Neural progenitor cell (in vitro differentiated cells): ENCODE data around the gene TIGD4.

Experiments used
- EZH2 ChIP-seq: fragments of 200-600 bp; sonication (generic); IDR thresholded peaks from 2 replicates; pipeline ENCODE4 v1.6.1; 2017; ENCODE audit warnings: antibody characterized with exemption, mild to moderate bottlenecking, moderate library complexity
- TF ChIP-seq, protein P1 (sequence below): fragments of 200-600 bp; sonication (generic); IDR thresholded peaks from 2 replicates; pipeline ENCODE4 v1.5.1; 2017; ENCODE audit warnings: antibody characterized with exemption, mild to moderate bottlenecking

DNA sequence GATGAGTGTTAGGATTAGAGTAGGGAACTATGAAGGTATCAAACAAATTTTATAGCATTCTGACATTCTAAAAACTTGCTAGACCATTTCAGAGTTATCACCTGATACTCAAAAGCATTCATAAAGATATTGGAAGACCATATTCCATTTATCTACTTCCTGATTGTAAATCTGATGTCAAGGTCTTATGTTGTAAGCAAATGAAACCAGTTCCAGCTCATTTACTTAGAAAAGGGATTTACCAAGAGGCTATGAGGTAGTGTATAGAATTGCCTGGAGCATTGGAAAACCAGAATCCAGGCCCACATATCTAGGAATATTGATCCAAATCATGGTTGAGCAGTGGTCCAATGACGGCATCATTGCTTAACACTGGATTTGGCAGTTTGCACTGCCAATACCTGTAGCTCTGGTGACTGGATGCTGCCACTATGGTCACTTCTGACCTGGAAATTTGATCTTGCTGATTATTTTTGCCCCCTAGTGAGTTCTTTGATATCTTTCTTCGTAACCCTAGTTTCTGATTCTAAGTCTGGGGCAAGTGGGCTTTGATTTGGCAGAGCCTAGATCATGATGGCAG lies 25.6 kb upstream of the TIGD4 start:
- TF ChIP-seq, protein P1, sequence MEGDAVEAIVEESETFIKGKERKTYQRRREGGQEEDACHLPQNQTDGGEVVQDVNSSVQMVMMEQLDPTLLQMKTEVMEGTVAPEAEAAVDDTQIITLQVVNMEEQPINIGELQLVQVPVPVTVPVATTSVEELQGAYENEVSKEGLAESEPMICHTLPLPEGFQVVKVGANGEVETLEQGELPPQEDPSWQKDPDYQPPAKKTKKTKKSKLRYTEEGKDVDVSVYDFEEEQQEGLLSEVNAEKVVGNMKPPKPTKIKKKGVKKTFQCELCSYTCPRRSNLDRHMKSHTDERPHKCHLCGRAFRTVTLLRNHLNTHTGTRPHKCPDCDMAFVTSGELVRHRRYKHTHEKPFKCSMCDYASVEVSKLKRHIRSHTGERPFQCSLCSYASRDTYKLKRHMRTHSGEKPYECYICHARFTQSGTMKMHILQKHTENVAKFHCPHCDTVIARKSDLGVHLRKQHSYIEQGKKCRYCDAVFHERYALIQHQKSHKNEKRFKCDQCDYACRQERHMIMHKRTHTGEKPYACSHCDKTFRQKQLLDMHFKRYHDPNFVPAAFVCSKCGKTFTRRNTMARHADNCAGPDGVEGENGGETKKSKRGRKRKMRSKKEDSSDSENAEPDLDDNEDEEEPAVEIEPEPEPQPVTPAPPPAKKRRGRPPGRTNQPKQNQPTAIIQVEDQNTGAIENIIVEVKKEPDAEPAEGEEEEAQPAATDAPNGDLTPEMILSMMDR, result no peak
- no peak for TF ChIP-seq EZH2
